Fibroblast of villous mesenchyme (primary cell): ENCODE data around the gene EDEM1. TPM values are rescaled to one million over a fixed set of nuclear protein-coding genes. Genes with fewer than 3 reads are reported as not detected.
A peak's percentile ranks its signal among the peaks of the same experiment; 100 is the strongest.

Experiments
- DNase-seq: peaks from one replicate; pipeline ENCODE4 v3.0.0-alpha.2; 2010; ENCODE audit warnings: low read depth
- H3K4me3 ChIP-seq: 2 replicates; pipeline ENCODE4 v1.5.1; 2011; ENCODE audit warnings: low read depth, mild to moderate bottlenecking, low read length
- CTCF ChIP-seq: IDR thresholded peaks from 2 replicates; pipeline ENCODE4 v1.5.1; 2012; ENCODE audit warnings: low read depth, mild to moderate bottlenecking, low read length; ENCODE audit not compliant: insufficient read depth
- total RNA-seq: library from RNA; depleted of rRNA; stranded (reverse); fragments of >200 nt; gene quantifications from 2 replicates; pipeline ENCODE4 v1.2.3, GENCODE V29; 2012

Gene EDEM1
- 47.0 and 47.1 TPM in 2 replicates for total RNA-seq

DNA sequence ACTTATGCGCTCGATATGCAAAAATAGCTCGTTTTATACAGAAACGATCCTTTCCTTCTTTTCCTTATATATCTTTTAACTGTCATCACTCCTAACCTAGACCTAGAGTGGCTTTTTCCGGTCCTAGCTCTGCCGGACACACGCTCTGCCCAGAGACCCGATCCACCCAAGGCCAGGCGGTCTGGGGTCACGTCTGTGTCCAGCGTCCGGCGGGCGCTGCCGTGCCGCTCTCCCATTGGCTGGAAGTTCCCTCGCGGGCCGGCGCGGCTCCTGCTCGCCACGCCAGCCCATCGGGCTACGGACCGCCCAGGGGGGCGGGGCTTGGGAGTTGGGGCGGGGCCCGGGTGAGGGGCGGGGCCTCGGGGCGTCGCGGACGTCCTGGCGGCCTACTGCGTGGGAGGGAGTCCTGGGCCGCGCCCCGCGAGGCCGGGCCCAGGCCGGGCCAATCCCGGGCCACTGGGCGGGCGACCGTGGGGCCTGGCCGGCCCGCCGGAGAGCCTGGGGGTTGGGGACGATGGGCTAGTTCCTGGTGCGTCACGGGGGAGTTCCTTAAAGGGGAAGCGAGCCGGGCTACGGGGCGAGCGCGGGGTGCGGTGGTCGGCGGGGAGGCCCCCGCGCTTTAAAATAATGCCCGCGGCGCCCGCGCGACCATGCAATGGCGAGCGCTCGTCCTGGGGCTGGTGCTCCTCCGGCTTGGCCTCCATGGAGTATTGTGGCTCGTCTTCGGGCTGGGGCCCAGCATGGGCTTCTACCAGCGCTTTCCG lies at the start of gene EDEM1:
Gene EDEM1, plus strand, starts transcription at position 552 of the 764 bp plus-strand sequence. Its CDS starts 99 bp downstream, at position 651.
- no peak for TF ChIP-seq CTCF
- peak; percentile 97 for DNase-seq

GRCh38 chr3:5138214-5138981 lies 49.1 kb upstream of the EDEM1 start:
- no peak overlapping the region for H3K4me3 ChIP-seq
- peak; percentile 77 for DNase-seq
- TF ChIP-seq CTCF, result no peak

More for the DNA sequence above, at the start of gene EDEM1:
- H3K4me3 ChIP-seq, result peak within 1 kb of the TSS; percentile 82

DNA sequence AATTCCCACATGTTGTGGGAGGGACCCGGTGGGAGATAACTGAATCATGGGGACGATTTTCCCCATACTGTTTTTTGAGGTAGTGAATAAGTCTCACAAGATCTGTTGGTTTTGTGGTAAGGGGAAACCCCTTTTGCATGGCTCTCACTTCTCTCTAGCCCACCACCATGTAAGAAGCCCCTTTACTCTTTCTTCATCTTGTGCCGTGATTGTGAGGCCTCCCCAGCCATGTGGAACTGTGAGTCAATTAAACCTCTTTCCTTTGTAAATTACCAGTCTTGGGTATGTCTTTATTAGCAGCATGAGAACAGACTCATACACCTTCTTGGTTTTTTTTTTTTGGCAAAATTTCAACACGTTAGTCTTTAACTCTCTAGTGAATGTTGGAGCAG lies 47.3 kb upstream of the EDEM1 start:
- TF ChIP-seq CTCF, result no peak
- no peak for DNase-seq
- H3K4me3 ChIP-seq, result no peak overlapping the region

GRCh38 chr3:5140839-5141238 lies 46.7 kb upstream of the EDEM1 start:
- no peak overlapping the region for H3K4me3 ChIP-seq
- no peak for TF ChIP-seq CTCF
- no peak for DNase-seq

DNA sequence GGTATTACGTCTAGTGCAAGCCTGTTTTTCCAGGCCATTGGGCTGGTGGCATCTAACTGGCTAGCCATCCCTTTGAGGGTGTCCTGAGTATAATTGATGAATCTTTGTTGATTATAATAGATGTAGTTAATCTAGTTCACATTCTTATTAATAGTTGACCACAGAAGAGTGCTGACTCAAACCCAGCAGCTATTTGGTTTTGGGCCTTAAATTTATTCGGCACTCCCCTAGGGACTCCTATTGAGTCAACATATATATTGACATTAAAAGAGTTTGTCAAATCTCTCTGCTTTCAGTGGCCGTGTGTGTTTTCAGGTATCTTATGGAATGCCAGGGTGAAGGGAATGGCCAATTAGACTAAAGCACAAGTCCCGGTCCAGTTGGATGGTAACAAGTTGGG lies 45.7 kb upstream of the EDEM1 start:
- no peak for DNase-seq
- H3K4me3 ChIP-seq, result no peak overlapping the region
- no peak for TF ChIP-seq CTCF

- no peak for TF ChIP-seq CTCF
Observed at GRCh38 chr3:5143464-5143863, 44.0 kb upstream of the EDEM1 start.

More at GRCh38 chr3:5143464-5143863, 44.0 kb upstream of the EDEM1 start:
- DNase-seq, result no peak
- H3K4me3 ChIP-seq, result no peak overlapping the region
